ENCODE measurements around the gene SHROOM1.
"Not testable (repeated sequence)": the region's sequence is repeated elsewhere in the genome, so short reads cannot be mapped to it uniquely, and the experiment has no call there.

Gene SHROOM1

GRCh38 chr5:132824426-132824825 is 6.0 kb downstream of the SHROOM1 start:
- DNase-seq = no peak

- DNase-seq = no peak
These were observed 6.9 kb downstream of the SHROOM1 start for GRCh38 chr5:132823481-132824050.

- DNase-seq = no peak
These were observed 7.6 kb downstream of the SHROOM1 start for GRCh38 chr5:132822650-132823480.

GRCh38 chr5:132821791-132822190 is 8.7 kb downstream of the SHROOM1 start:
- DNase-seq = no peak

GRCh38 chr5:132821350-132821749 is 9.1 kb downstream of the SHROOM1 start:
- no peak for DNase-seq

GRCh38 chr5:132820162-132820754 is 10.2 kb downstream of the SHROOM1 start:
- DNase-seq = peak; percentile 61 to 80

- no peak for DNase-seq
These were observed 11.0 kb downstream of the SHROOM1 start for GRCh38 chr5:132819468-132819867.

GRCh38 chr5:132817011-132817410 is 13.4 kb downstream of the SHROOM1 start:
- DNase-seq = no peak

- no peak for DNase-seq
These were observed 13.9 kb downstream of the SHROOM1 start for GRCh38 chr5:132816554-132816953.

- no peak for DNase-seq
These were observed 14.4 kb downstream of the SHROOM1 start for GRCh38 chr5:132816083-132816482.

GRCh38 chr5:132815454-132815853 is 15.0 kb downstream of the SHROOM1 start:
- no peak for DNase-seq

- DNase-seq = no peak
These were observed 15.7 kb downstream of the SHROOM1 start for GRCh38 chr5:132814503-132815294.

GRCh38 chr5:132813599-132814502 is 16.6 kb downstream of the SHROOM1 start:
- DNase-seq = no peak

- DNase-seq = no peak
These were observed 17.5 kb downstream of the SHROOM1 start, which contains the start of gene SOWAHA for GRCh38 chr5:132812781-132813598. Gene SOWAHA (plus strand): TSS chr5:132813302. CDS start chr5:132813622, 320 bp downstream.

- no peak for DNase-seq
These were observed 18.2 kb downstream of the SHROOM1 start for GRCh38 chr5:132812123-132812765.

GRCh38 chr5:132810605-132811004 is 19.8 kb downstream of the SHROOM1 start:
- no peak for DNase-seq

- no peak for DNase-seq
These were observed 21.6 kb downstream of the SHROOM1 start for GRCh38 chr5:132808866-132809265.

GRCh38 chr5:132808448-132808847 is 22.0 kb downstream of the SHROOM1 start:
- no peak for DNase-seq

GRCh38 chr5:132807163-132807838 is 23.1 kb downstream of the SHROOM1 start:
- DNase-seq = no peak

GRCh38 chr5:132806804-132807162 is 23.7 kb downstream of the SHROOM1 start:
- DNase-seq = not testable (repeated sequence)
